DND-41 (cell line): ENCODE data around the gene KIAA0753.

Experiments used
- EZH2 ChIP-seq: IDR thresholded peaks from 3 replicates; pipeline ENCODE4 v1.6.1; 2012; ENCODE audit warnings: borderline replicate concordance, low read depth, mild to moderate bottlenecking, moderate library complexity, low read length, inconsistent platforms; ENCODE audit not compliant: severe bottlenecking
- TF ChIP-seq, protein P1 (sequence below): IDR thresholded peaks from 2 replicates; pipeline ENCODE4 v1.5.1; 2012; ENCODE audit warnings: borderline replicate concordance, low read length, moderate library complexity, mild to moderate bottlenecking; ENCODE audit not compliant: poor library complexity, severe bottlenecking; ENCODE audit errors: extremely low read depth

DNA sequence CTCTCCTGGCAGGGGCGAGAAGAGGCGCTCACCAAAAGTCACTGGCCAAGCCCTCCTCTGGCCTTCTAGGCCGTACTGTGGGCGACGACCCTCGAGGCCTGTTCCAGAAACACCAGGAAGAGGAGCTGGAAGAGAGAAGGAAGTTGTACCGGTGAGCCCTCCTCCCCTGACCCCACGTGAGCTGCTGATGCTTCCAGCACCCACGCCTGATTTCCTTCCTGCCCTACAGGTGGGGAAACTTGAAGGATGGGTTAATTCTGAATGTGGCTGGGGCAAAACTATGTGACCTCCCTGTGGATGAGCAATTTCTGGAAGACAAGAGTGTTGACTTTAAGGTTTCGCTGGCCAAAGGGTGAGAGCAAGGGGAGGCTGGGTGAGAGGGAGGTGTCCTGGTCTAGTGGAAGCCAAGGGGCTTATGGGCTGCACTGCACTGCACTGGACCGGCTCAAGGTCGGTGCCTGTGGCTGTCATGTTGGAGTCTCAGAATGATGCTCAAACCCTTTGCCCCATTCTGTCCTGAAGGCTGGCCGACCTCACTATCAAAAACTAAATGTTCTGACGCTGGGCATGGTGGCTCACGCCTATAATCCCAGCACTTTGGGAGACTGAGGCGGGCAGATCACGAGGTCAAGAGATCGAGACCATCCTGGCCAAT is 17.2 kb upstream of the KIAA0753 start:
- TF ChIP-seq, protein P1, sequence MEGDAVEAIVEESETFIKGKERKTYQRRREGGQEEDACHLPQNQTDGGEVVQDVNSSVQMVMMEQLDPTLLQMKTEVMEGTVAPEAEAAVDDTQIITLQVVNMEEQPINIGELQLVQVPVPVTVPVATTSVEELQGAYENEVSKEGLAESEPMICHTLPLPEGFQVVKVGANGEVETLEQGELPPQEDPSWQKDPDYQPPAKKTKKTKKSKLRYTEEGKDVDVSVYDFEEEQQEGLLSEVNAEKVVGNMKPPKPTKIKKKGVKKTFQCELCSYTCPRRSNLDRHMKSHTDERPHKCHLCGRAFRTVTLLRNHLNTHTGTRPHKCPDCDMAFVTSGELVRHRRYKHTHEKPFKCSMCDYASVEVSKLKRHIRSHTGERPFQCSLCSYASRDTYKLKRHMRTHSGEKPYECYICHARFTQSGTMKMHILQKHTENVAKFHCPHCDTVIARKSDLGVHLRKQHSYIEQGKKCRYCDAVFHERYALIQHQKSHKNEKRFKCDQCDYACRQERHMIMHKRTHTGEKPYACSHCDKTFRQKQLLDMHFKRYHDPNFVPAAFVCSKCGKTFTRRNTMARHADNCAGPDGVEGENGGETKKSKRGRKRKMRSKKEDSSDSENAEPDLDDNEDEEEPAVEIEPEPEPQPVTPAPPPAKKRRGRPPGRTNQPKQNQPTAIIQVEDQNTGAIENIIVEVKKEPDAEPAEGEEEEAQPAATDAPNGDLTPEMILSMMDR = no peak
- no peak for TF ChIP-seq EZH2
